ENCODE results near the gene WFS1. TPM values are rescaled to one million over a fixed set of nuclear protein-coding genes. Genes with fewer than 3 reads are reported as not detected.

The WFS1 gene
- total RNA-seq, 2 experiments from 2014 or later, result 1.8 to 2.8 TPM

GRCh38 chr4:6296026-6296425 is 26.4 kb downstream of the WFS1 start:
- Mint-ChIP-seq H3K27ac (no peak overlapping the region), H3K4me3 (no peak overlapping the region), H3K36me3 (ENCODE audit: low read depth) (peaks cover 5% of the 10 kb centered on the region), H3K27me3 (no peaks in the 10 kb centered on the region), H3K9me3 (no peaks in the 10 kb centered on the region), H3K4me1 (ENCODE audit: low read depth) (no peaks in the 10 kb centered on the region)
- intact Hi-C loops (cut with micrococcal nuclease), result no loop called here
- ATAC-seq, result no peak
- CTCF ChIA-PET, result interaction anchor here (1.3 kb wide), 1 partner anchor 45 kb away, joined by 4 read pairs; no protein-coding TSS in a partner anchor
- no peak for DNase-seq
- TF ChIP-seq CTCF (IDR thresholded peaks at IDR 0.05), result no peak
- POLR2A ChIA-PET, result no interaction called here

GRCh38 chr4:6297266-6297815 is 27.7 kb downstream of the WFS1 start:
- CTCF ChIA-PET, result interaction anchor here (1.3 kb wide), 1 partner anchor 47 kb away, joined by 4 read pairs; no protein-coding TSS in a partner anchor
- H3K27me3 Mint-ChIP-seq, result no peaks in the 10 kb centered on the region
- POLR2A ChIA-PET, result no interaction called here

GRCh38 chr4:6298035-6298434 is 28.4 kb downstream of the WFS1 start:
- Mint-ChIP-seq H3K4me1 (ENCODE audit: low read depth) (no peaks in the 10 kb centered on the region), H3K27me3 (no peaks in the 10 kb centered on the region), H3K4me3 (no peak overlapping the region), H3K36me3 (ENCODE audit: low read depth) (peaks cover 15% of the 10 kb centered on the region), H3K27ac (no peak overlapping the region), H3K9me3 (no peaks in the 10 kb centered on the region)
- ChIA-PET POLR2A (no interaction called here), CTCF (no interaction called here)
- no peak for TF ChIP-seq CTCF (IDR thresholded peaks at IDR 0.05)
- intact Hi-C loops (cut with micrococcal nuclease), result no loop called here
- ATAC-seq (no peak), DNase-seq (no peak)

More at GRCh38 chr4:6297266-6297815, 27.7 kb downstream of the WFS1 start:
- H3K4me3 Mint-ChIP-seq, result no peak overlapping the region
- DNase-seq (no peak), ATAC-seq (no peak)
- H3K4me1 Mint-ChIP-seq (ENCODE audit: low read depth), result no peaks in the 10 kb centered on the region
- TF ChIP-seq CTCF (IDR thresholded peaks at IDR 0.05), result no peak
- H3K9me3 Mint-ChIP-seq, result no peaks in the 10 kb centered on the region
- intact Hi-C loops (cut with micrococcal nuclease), result no loop called here
- H3K36me3 Mint-ChIP-seq (ENCODE audit: low read depth), result peaks cover 14% of the 10 kb centered on the region
- H3K27ac Mint-ChIP-seq, result no peak overlapping the region

- no peak for TF ChIP-seq CTCF (IDR thresholded peaks at IDR 0.05)
- H3K36me3 Mint-ChIP-seq (ENCODE audit: low read depth), result peaks cover 15% of the 10 kb centered on the region
- CTCF ChIA-PET, result no interaction called here
Measured at GRCh38 chr4:6298852-6299251, 29.2 kb downstream of the WFS1 start.

GRCh38 chr4:6299875-6300274 is 30.2 kb downstream of the WFS1 start:
- DNase-seq (no peak), ATAC-seq (no peak)
- Mint-ChIP-seq H3K4me1 (ENCODE audit: low read depth) (no peaks in the 10 kb centered on the region), H3K27ac (no peak overlapping the region), H3K27me3 (no peaks in the 10 kb centered on the region), H3K9me3 (no peaks in the 10 kb centered on the region), H3K4me3 (no peak overlapping the region), H3K36me3 (ENCODE audit: low read depth) (peaks cover 15% of the 10 kb centered on the region)
- intact Hi-C loops (cut with micrococcal nuclease), result no loop called here
- ChIA-PET POLR2A (no interaction called here), CTCF (no interaction called here)
- TF ChIP-seq CTCF (IDR thresholded peaks at IDR 0.05), result no peak

More at GRCh38 chr4:6298852-6299251, 29.2 kb downstream of the WFS1 start:
- DNase-seq, result no peak
- Mint-ChIP-seq H3K27ac (no peak overlapping the region), H3K9me3 (no peaks in the 10 kb centered on the region), H3K4me3 (no peak overlapping the region), H3K4me1 (ENCODE audit: low read depth) (no peaks in the 10 kb centered on the region), H3K27me3 (no peaks in the 10 kb centered on the region)
- no peak for ATAC-seq
- intact Hi-C loops (cut with micrococcal nuclease), result no loop called here
- POLR2A ChIA-PET, result no interaction called here

All from activated CD8-positive, alpha-beta T cell treated with anti-CD3 and anti-CD28 coated beads for 36 hours (primary cell).